ENCODE measurements around the gene SRP19.

The SRP19 gene

GRCh38 chr5:112860929-112861637, at the start of gene SRP19:
Gene SRP19, plus strand, starts transcription at chr5:112861287. Its CDS starts 90 bp downstream, at chr5:112861377.
- TF ChIP-seq CTCF (IDR thresholded peaks at IDR 0.05; ENCODE audit: borderline replicate concordance, control extremely low read depth, extremely low read depth, insufficient read depth, missing control alignments), result no peak
- in situ Hi-C loops (cut with MboI; ENCODE audit: low sequenced_read_pairs, unreplicated experiment), result no loop called here
- peak; percentile 96 for DNase-seq (ENCODE audit: low spot score)

GRCh38 chr5:112812549-112812948, 48.5 kb upstream of the SRP19 start:
- no peak for TF ChIP-seq CTCF (IDR thresholded peaks at IDR 0.05; ENCODE audit: borderline replicate concordance, control extremely low read depth, extremely low read depth, insufficient read depth, missing control alignments)
- in situ Hi-C loops (cut with MboI; ENCODE audit: low sequenced_read_pairs, unreplicated experiment), result no loop called here
- no peak for DNase-seq (ENCODE audit: low spot score)

- in situ Hi-C loops (cut with MboI; ENCODE audit: low sequenced_read_pairs, unreplicated experiment), result no loop called here
- no peak for TF ChIP-seq CTCF (IDR thresholded peaks at IDR 0.05; ENCODE audit: borderline replicate concordance, control extremely low read depth, extremely low read depth, insufficient read depth, missing control alignments)
- DNase-seq (ENCODE audit: low spot score), result no peak
These were observed 40.8 kb upstream of the SRP19 start for GRCh38 chr5:112820246-112820645.

GRCh38 chr5:112822456-112822855, 38.6 kb upstream of the SRP19 start:
- in situ Hi-C loops (cut with MboI; ENCODE audit: low sequenced_read_pairs, unreplicated experiment), result no loop called here
- TF ChIP-seq CTCF (IDR thresholded peaks at IDR 0.05; ENCODE audit: borderline replicate concordance, control extremely low read depth, extremely low read depth, insufficient read depth, missing control alignments), result no peak
- no peak for DNase-seq (ENCODE audit: low spot score)

- no peak for DNase-seq (ENCODE audit: low spot score)
- in situ Hi-C loops (cut with MboI; ENCODE audit: low sequenced_read_pairs, unreplicated experiment), result no loop called here
- no peak for TF ChIP-seq CTCF (IDR thresholded peaks at IDR 0.05; ENCODE audit: borderline replicate concordance, control extremely low read depth, extremely low read depth, insufficient read depth, missing control alignments)
These were observed 37.9 kb upstream of the SRP19 start for GRCh38 chr5:112823181-112823580.

GRCh38 chr5:112823656-112824055, 37.4 kb upstream of the SRP19 start:
- in situ Hi-C loops (cut with MboI; ENCODE audit: low sequenced_read_pairs, unreplicated experiment), result no loop called here
- no peak for DNase-seq (ENCODE audit: low spot score)
- TF ChIP-seq CTCF (IDR thresholded peaks at IDR 0.05; ENCODE audit: borderline replicate concordance, control extremely low read depth, extremely low read depth, insufficient read depth, missing control alignments), result no peak

Data from GM13976 (cell line).